SK-N-SH (cell line): ENCODE results near the gene SOD3. TPM values are rescaled to one million over a fixed set of nuclear protein-coding genes. Genes with fewer than 3 reads are reported as not detected.

Experiments
- CHD2 ChIP-seq: fragments of 150-350 bp; IDR thresholded peaks from 2 replicates; pipeline ENCODE4 v1.6.1; 2018; ENCODE audit warnings: low read length; ENCODE audit not compliant: partially characterized antibody
- CTCF ChIP-seq: fragments of 200-600 bp; sonication (generic); IDR thresholded peaks from 2 replicates; pipeline ENCODE4 v1.6.1; 2017; ENCODE audit warnings: antibody characterized with exemption, mild to moderate bottlenecking, moderate library complexity
- ELF1 ChIP-seq: IDR thresholded peaks from 2 replicates; pipeline ENCODE4 v1.4.0; 2012
- EP300 ChIP-seq, 2 experiments: IDR thresholded peaks; 2 replicates each; pipeline versions ENCODE4 v1.4.0 to v1.6.1; 2012; ENCODE audit warnings: borderline replicate concordance in 1 of 2, low read depth in 1 of 2, low read length in 1 of 2
- FOSL2 ChIP-seq: IDR thresholded peaks from 2 replicates; pipeline ENCODE4 v1.4.0; 2012; ENCODE audit warnings: low read depth, mild to moderate bottlenecking, moderate library complexity, borderline replicate concordance
- GABPA ChIP-seq: IDR thresholded peaks from 2 replicates; pipeline ENCODE4 v1.4.0; 2012; ENCODE audit warnings: low read depth, mild to moderate bottlenecking
- IRF3 ChIP-seq: fragments of 150-350 bp; IDR thresholded peaks from 2 replicates; pipeline ENCODE4 v1.6.1; 2016; ENCODE audit warnings: mild to moderate bottlenecking, low read depth, low read length
- JUND ChIP-seq: IDR thresholded peaks from 2 replicates; pipeline ENCODE4 v1.4.0; 2012
- MAX ChIP-seq: IDR thresholded peaks from 2 replicates; pipeline ENCODE4 v1.4.0; 2012; ENCODE audit warnings: low read depth
- NRF1 ChIP-seq: IDR thresholded peaks from 2 replicates; pipeline ENCODE4 v1.6.1; 2012; ENCODE audit warnings: low read depth, mild to moderate bottlenecking, low read length
- POLR2AphosphoS5 ChIP-seq: IDR thresholded peaks from 2 replicates; pipeline ENCODE4 v1.6.1; 2012; ENCODE audit warnings: low read depth, low read length
- RAD21 ChIP-seq: IDR thresholded peaks from 2 replicates; pipeline ENCODE4 v1.6.1; 2012; ENCODE audit warnings: mild to moderate bottlenecking, low read length
- RXRA ChIP-seq: IDR thresholded peaks from 2 replicates; pipeline ENCODE4 v1.4.0; 2012; ENCODE audit warnings: low read depth, mild to moderate bottlenecking, borderline replicate concordance
- SIN3A ChIP-seq: IDR thresholded peaks from 2 replicates; pipeline ENCODE4 v1.6.1; 2012; ENCODE audit warnings: low read depth, mild to moderate bottlenecking, low read length, moderate library complexity, borderline replicate concordance
- USF1 ChIP-seq: IDR thresholded peaks from 2 replicates; pipeline ENCODE4 v1.4.0; 2012; ENCODE audit warnings: low read depth, borderline replicate concordance
- YY1 ChIP-seq: IDR thresholded peaks from 2 replicates; pipeline ENCODE4 v1.4.0; 2012; ENCODE audit warnings: low read depth, mild to moderate bottlenecking
- ZBTB33 ChIP-seq: IDR thresholded peaks from 2 replicates; pipeline ENCODE4 v1.4.0; 2012; ENCODE audit warnings: low read depth, borderline replicate concordance
- polyA plus RNA-seq, 3 experiments: library from polyadenylated mRNA; depleted of rRNA; stranded (reverse); fragments of >200 nt; gene quantifications; 2 replicates each; pipeline ENCODE4 v1.2.3, GENCODE V29; 2012

The SOD3 gene
- polyA plus RNA-seq, 1 of the 3 experiments (the other 2 are of a cell fraction), result 21.6 TPM

GRCh38 chr4:24770032-24770584, 25.3 kb upstream of the SOD3 start (continued):
- TF ChIP-seq CTCF, result no peak
- TF ChIP-seq CHD2, result no peak
- TF ChIP-seq EP300 (IDR thresholded peaks at IDR 0.05; ENCODE audit: borderline replicate concordance in 1 of 2, low read depth in 1 of 2, low read length in 1 of 2), result peak in 1 of 2 experiments; percentile 94; a peak in 3 of 4 replicates
- TF ChIP-seq GABPA, result no peak
- no peak; the same call in 1 of the 2 replicates for TF ChIP-seq YY1
- TF ChIP-seq NRF1, result no peak
- TF ChIP-seq RXRA, result peak; percentile 46; the same call in 1 of the 2 replicates
- TF ChIP-seq SIN3A, result no peak
- 0 out of 2 replicates have a peak, but pooled peaks have one; percentile 39 for TF ChIP-seq ZBTB33
- no peak for TF ChIP-seq RAD21
- TF ChIP-seq USF1, result no peak
- TF ChIP-seq JUND, result peak; percentile 89
- peak; percentile 93 for TF ChIP-seq FOSL2
- TF ChIP-seq POLR2AphosphoS5, result peak; percentile 28; the same call in 1 of the 2 replicates
- TF ChIP-seq IRF3, result no peak
- TF ChIP-seq ELF1, result peak; percentile 15; the same call in 1 of the 2 replicates
- TF ChIP-seq MAX, result peak; percentile 94
